Gastrocnemius medialis (tissue), 4 donors: ENCODE data around the gene MEOX1. TPM values are rescaled to one million over a fixed set of nuclear protein-coding genes. Genes with fewer than 3 reads are reported as not detected.

Source experiments
- ATAC-seq, 2 donors: fragments of 150-250 bp; one replicate each; pipeline ENCODE4 v1.9.1; 2016
- DNase-seq, 2 donors: peaks; one replicate each; pipeline ENCODE4 v3.0.0-alpha.2; 2019
- H3K27ac ChIP-seq, 4 donors: fragments of 200-600 bp; sonication (generic); 1 replicate in 1 of 4; 2 replicates in 3 of 4; pipeline ENCODE4 v1.5.1; 2016 to 2018; ENCODE audit warnings: mild to moderate bottlenecking in 2 of 4, moderate library complexity in 1 of 4
- H3K27me3 ChIP-seq, 3 donors: fragments of 200-600 bp; sonication (generic) in 2 of 3; 1 replicate in 1 of 3; 2 replicates in 2 of 3; pipeline versions ENCODE4 v1.5.1 to v1.6.0; 2016 to 2019; ENCODE audit warnings: mild to moderate bottlenecking in 1 of 3, moderate library complexity in 1 of 3
- H3K36me3 ChIP-seq, 2 donors: fragments of 200-600 bp; sonication (generic) in 1 of 2; one replicate each; pipeline ENCODE4 v1.5.1; 2017 to 2018
- H3K4me1 ChIP-seq, 2 donors: fragments of 200-600 bp; sonication (generic) in 1 of 2; one replicate each; pipeline ENCODE4 v1.5.1; 2016 to 2017; ENCODE audit warnings: mild to moderate bottlenecking in 2 of 2
- H3K4me3 ChIP-seq, 4 donors: fragments of 200-600 bp; sonication (generic) in 3 of 4; 1 replicate in 1 of 4; 2 replicates in 3 of 4; pipeline ENCODE4 v1.5.1; 2016 to 2019; ENCODE audit warnings: mild to moderate bottlenecking in 2 of 4
- H3K9me3 ChIP-seq, 3 donors: fragments of 200-600 bp; sonication (generic) in 2 of 3; 1 replicate in 1 of 3; 2 replicates in 2 of 3; pipeline ENCODE4 v1.5.1; 2016 to 2019
- POLR2A ChIP-seq, 2 donors: fragments of 450-650 bp; IDR thresholded peaks; one replicate each; pipeline ENCODE4 v1.6.1; 2017; ENCODE audit warnings: antibody characterized with exemption in 2 of 2, mild to moderate bottlenecking in 2 of 2, moderate library complexity in 2 of 2
- in situ Hi-C, 4 donors: fragments of 200-750 bp; cut with MboI; loops; one replicate each; pipeline versions ENCODE4 v1.15.0 to v1.8.0; 2017; ENCODE audit warnings: low sequenced_read_pairs in 4 of 4
- intact Hi-C: fragments of 100-400 bp; cut with DNase I; formaldehyde crosslinking; loops from one replicate; pipeline ENCODE4 v1.15.1; 2023; ENCODE audit warnings: low total_unique reads
- total RNA-seq, 4 donors: library from RNA; depleted of rRNA; stranded (reverse); fragments of >200 nt; gene quantifications; one replicate each; pipeline versions ENCODE4 v1.1.0 to v1.2.3, GENCODE V29; 2016
- TF ChIP-seq, protein P1 (sequence below), 5 experiments: fragments of 450-650 bp in 3 of 5; fragments of 200-600 bp in 2 of 5; sonication (generic) in 2 of 5; IDR thresholded peaks in 4 of 5; conservative IDR thresholded peaks in 1 of 5; 1 replicate in 4 of 5; 2 replicates in 1 of 5; pipeline ENCODE4 v1.5.1; 2016 to 2019; ENCODE audit warnings: antibody characterized with exemption in 5 of 5, mild to moderate bottlenecking in 3 of 5, moderate library complexity in 3 of 5

The MEOX1 gene
- total RNA-seq = 10 to 100 TPM in 1 of 4 donors, 1 to 10 TPM in 3; 4.0 to 12.2 (median 8.8) TPM

DNA sequence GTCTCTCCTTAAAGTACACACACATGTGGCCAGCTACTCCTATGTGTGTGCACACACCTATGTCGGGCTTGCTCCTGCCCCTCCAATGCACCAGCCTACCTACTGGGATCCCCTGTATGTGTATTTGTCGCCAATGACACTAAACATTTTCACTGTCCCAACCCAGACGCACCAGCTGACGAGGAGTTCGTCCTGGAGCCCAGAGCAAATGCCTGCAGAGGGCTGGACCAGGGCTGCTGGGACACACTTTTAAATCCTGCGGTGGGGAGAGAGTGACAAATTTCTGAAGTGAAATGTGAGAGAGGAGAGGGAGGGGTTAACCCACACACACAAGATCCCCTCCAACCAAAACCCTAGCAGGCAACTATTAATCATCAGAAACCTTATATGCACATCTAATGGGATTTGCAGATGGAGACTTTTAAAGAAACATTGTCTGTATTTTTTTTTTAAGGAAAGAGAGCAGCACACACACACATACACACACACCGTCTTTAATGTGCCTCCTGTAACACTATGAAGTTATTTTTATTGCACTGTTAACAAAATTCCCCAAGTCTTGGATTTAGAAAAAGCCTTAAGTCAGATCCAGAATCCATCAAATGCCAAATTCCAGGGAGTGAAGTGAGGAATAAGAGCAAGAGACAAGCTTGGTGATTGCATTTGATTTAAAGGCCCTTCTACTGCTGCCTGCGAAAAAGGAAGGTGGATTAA is at the start of gene MEOX1:
TSS of gene MEOX1 (minus strand) at position 224 of the 714 bp plus-strand sequence. CDS start 388 bp downstream, outside the sequence.
- intact Hi-C loops = no loop called here
- peak within 1 kb of the TSS; percentile 56 to 75 (median 66) for H3K27ac ChIP-seq
- peak in 1 of 2 donors; percentile 10 for DNase-seq

DNA sequence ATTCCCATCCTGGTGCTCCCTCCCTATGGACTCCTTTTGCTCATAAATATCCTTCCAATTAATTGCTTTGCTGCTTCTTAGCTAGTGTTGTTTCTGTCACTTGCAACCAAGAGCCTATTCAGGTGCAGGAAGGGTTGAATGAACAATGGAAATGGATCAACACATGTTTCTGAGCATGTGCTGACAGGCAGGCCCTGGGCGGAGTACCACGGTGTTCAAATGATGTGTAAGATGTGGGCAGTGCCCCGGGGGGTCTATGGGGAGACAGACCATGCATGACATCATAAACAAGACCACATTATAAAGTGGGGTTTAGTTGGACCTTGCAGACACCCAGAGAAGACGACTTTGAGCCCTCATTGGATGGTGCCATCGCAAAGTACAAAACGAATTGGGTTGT is 48.4 kb upstream of the MEOX1 start:
- in situ Hi-C loops (no loop called here), intact Hi-C loops (no loop called here)
- TF ChIP-seq, protein P1, sequence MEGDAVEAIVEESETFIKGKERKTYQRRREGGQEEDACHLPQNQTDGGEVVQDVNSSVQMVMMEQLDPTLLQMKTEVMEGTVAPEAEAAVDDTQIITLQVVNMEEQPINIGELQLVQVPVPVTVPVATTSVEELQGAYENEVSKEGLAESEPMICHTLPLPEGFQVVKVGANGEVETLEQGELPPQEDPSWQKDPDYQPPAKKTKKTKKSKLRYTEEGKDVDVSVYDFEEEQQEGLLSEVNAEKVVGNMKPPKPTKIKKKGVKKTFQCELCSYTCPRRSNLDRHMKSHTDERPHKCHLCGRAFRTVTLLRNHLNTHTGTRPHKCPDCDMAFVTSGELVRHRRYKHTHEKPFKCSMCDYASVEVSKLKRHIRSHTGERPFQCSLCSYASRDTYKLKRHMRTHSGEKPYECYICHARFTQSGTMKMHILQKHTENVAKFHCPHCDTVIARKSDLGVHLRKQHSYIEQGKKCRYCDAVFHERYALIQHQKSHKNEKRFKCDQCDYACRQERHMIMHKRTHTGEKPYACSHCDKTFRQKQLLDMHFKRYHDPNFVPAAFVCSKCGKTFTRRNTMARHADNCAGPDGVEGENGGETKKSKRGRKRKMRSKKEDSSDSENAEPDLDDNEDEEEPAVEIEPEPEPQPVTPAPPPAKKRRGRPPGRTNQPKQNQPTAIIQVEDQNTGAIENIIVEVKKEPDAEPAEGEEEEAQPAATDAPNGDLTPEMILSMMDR (IDR thresholded peaks at IDR 0.05 in 4 of 5, conservative IDR thresholded peaks at IDR 0.05 in 1 of 5) = no peak
- no peak for TF ChIP-seq POLR2A (IDR thresholded peaks at IDR 0.05)
- H3K4me1 ChIP-seq = peaks cover 7% of the 10 kb centered on the region in 2 donors
- H3K36me3 ChIP-seq = no peaks in the 10 kb centered on the region
- no peak overlapping the region for H3K4me3 ChIP-seq
- H3K9me3 ChIP-seq = no peaks in the 10 kb centered on the region
- ATAC-seq = no peak
- no peak overlapping the region for H3K27ac ChIP-seq
- DNase-seq = no peak
- peaks cover 13 to 18% (median 15%) of the 10 kb centered on the region in 3 donors for H3K27me3 ChIP-seq

More for the DNA sequence above, at the start of gene MEOX1:
- H3K4me3 ChIP-seq = peak within 1 kb of the TSS; percentile 27 to 47 (median 42)
- no peaks in the 10 kb centered on the region for H3K27me3 ChIP-seq
- H3K36me3 ChIP-seq = no peaks in the 10 kb centered on the region
- peaks cover 13 to 16% of the 10 kb centered on the region in 2 donors for H3K4me1 ChIP-seq
- no peaks in the 10 kb centered on the region for H3K9me3 ChIP-seq
- TF ChIP-seq POLR2A (IDR thresholded peaks at IDR 0.05) = no peak
- TF ChIP-seq, protein P1 (IDR thresholded peaks at IDR 0.05 in 4 of 5, conservative IDR thresholded peaks at IDR 0.05 in 1 of 5) = no peak
- ATAC-seq = peak; percentile 44 to 69
- in situ Hi-C loops = no loop called here

DNA sequence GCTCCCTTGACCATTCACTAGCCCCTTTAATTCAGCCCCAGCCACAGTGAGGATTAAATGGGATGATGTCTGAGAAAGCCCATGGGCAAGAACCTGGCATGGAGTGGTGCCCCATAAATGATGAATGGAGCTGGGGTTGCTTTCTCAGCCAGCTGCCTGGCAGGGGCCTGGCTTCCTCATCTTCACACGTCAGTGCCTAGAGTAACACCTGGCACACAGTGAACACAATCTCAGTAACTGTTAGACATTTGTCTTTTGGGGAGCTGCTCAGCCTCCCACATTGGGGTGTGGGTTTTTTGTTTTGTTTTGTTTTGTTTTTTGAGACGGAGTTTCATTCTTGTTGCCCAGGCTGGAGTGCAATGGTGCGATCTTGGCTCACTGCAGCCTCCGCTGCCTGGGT is 47.5 kb upstream of the MEOX1 start:
- H3K27ac ChIP-seq = no peak overlapping the region
- peaks cover 7% of the 10 kb centered on the region in 2 donors for H3K4me1 ChIP-seq
- no peak overlapping the region for H3K4me3 ChIP-seq
- ATAC-seq (no peak), DNase-seq (no peak)
- H3K27me3 ChIP-seq = peaks cover 13 to 18% (median 15%) of the 10 kb centered on the region in 3 donors
- TF ChIP-seq, protein P1 (IDR thresholded peaks at IDR 0.05 in 4 of 5, conservative IDR thresholded peaks at IDR 0.05 in 1 of 5) = no peak
- intact Hi-C loops (no loop called here), in situ Hi-C loops (no loop called here)
- no peaks in the 10 kb centered on the region for H3K36me3 ChIP-seq
- H3K9me3 ChIP-seq = no peaks in the 10 kb centered on the region

DNA sequence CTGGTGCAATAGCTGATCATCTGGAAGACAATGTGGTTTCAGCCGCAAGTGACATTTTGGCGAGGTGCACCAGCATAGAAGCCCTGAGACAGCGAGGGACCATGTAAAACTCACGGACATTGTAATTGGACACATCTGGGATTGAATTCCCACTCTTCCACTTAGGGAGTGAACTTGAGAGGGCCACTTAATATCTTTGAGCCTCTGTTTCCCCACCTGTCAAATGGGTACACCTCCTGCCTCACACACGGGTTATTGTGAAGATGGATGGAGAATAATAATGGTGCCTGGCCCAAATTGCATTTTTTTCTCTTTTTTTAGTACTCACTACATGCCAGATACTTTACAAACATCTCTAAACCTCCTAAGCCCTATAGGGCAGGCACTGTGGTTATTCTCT is 45.5 kb upstream of the MEOX1 start:
- H3K36me3 ChIP-seq = no peaks in the 10 kb centered on the region
- DNase-seq (no peak), ATAC-seq (no peak)
- H3K9me3 ChIP-seq = no peaks in the 10 kb centered on the region
- H3K27ac ChIP-seq = no peak overlapping the region
- TF ChIP-seq POLR2A (IDR thresholded peaks at IDR 0.05) = no peak
- TF ChIP-seq, protein P1 (IDR thresholded peaks at IDR 0.05 in 4 of 5, conservative IDR thresholded peaks at IDR 0.05 in 1 of 5) = no peak
- no peak overlapping the region for H3K4me3 ChIP-seq
- no peaks in the 10 kb centered on the region for H3K4me1 ChIP-seq
- in situ Hi-C loops (no loop called here), intact Hi-C loops (no loop called here)
- H3K27me3 ChIP-seq = peaks cover 1 to 18% (median 7%) of the 10 kb centered on the region in 3 donors
